OCI-LY3 (cell line): Measurements from ENCODE around the gene PLAC8.

ENCODE experiments used
- H2AFZ ChIP-seq: fragments of 200-600, 300-600 bp; shearing (Covaris generic); 2 replicates; pipeline ENCODE4 v1.6.0; 2014; ENCODE audit warnings: antibody characterized with exemption, low read depth, low read length
- H3K27ac ChIP-seq: fragments of 200-600, 300-600 bp; sonication (generic); 2 replicates; pipeline ENCODE4 v1.5.1; 2014; ENCODE audit warnings: mild to moderate bottlenecking, low read length, moderate library complexity, mixed read lengths
- H3K27me3 ChIP-seq: fragments of 200-600, 300-600 bp; sonication (generic); 2 replicates; pipeline ENCODE4 v1.6.1; 2014; ENCODE audit warnings: low read depth, low read length, mixed read lengths
- H3K36me3 ChIP-seq: fragments of 200-600, 300-600 bp; sonication (generic); replicated peaks from 2 replicates; pipeline ENCODE3; 2014; ENCODE audit warnings: low read depth, low read length, mixed read lengths
- H3K4me1 ChIP-seq: fragments of 300-600, 200-600 bp; sonication (generic); 2 replicates; pipeline ENCODE4 v1.6.1; 2014; ENCODE audit warnings: low read length, mixed read lengths
- H3K4me2 ChIP-seq: fragments of 200-600, 300-600 bp; sonication (generic); 2 replicates; pipeline ENCODE4 v1.6.1; 2014; ENCODE audit warnings: low read length, mixed read lengths
- H3K4me3 ChIP-seq: fragments of 300-600, 200-600 bp; sonication (generic); 2 replicates; pipeline ENCODE4 v1.5.1; 2014; ENCODE audit warnings: antibody characterized with exemption, mild to moderate bottlenecking, low read length, moderate library complexity
- H3K79me2 ChIP-seq: fragments of 300-600, 200-600 bp; shearing (Covaris generic); 2 replicates; pipeline ENCODE4 v1.6.1; 2014; ENCODE audit warnings: mild to moderate bottlenecking, low read length, mixed read lengths
- H3K9ac ChIP-seq: fragments of 300-600, 200-600 bp; shearing (Covaris generic); 2 replicates; pipeline ENCODE4 v1.6.0; 2014; ENCODE audit warnings: mild to moderate bottlenecking, low read length, moderate library complexity
- H3K9me3 ChIP-seq: fragments of 200-600, 300-600 bp; shearing (Covaris generic); 2 replicates; pipeline ENCODE4 v1.6.1; 2014; ENCODE audit warnings: low read length, mixed read lengths; ENCODE audit not compliant: insufficient read depth
- H4K20me1 ChIP-seq: fragments of 200-600, 300-600 bp; sonication (generic); 2 replicates; pipeline ENCODE4 v1.6.1; 2016; ENCODE audit warnings: low read length, mixed read lengths; ENCODE audit not compliant: insufficient read depth
- EZH2phosphoT487 ChIP-seq: fragments of 200-600 bp; shearing (Covaris generic); IDR thresholded peaks from 2 replicates; pipeline ENCODE4 v1.6.1; 2018; ENCODE audit warnings: antibody characterized with exemption, mixed run types, low read depth
- TF ChIP-seq, protein P1 (sequence below): fragments of 200-600, 300-600 bp; sonication (generic); IDR thresholded peaks from 2 replicates; pipeline ENCODE4 v1.5.1; 2014; ENCODE audit warnings: antibody characterized with exemption, low read length, low read depth

PLAC8 gene

DNA sequence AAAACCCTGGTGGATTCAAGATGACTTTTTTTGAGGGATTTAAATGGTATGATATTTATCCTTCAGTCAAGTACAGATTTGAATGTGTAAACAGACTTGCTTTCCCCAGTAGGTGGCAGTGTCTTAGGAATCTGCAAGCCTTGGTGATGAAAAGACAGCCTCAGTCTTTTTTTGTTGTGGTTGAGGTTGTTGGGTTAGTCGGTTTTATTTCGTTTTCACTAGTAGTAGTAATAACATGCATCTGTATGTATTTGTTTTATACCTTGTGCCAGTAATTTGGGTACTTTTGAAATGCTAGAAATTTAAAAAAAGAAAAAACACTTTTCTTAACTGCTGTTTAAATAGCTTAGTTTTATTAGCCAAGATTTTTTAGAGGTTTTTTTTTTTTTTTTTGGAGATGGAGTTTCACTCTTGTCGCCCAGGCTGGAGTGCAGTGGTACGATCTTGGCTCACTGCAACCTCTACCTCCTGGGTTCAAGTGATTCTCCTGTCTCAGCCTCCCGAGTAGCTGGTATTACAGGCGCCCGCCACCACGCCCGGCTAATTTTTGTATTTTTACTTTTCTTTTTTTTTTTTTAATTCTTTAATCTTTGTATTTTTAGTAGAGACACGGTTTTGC is 40.3 kb downstream of the PLAC8 start:
- TF ChIP-seq EZH2phosphoT487, result no peak
- TF ChIP-seq, protein P1, sequence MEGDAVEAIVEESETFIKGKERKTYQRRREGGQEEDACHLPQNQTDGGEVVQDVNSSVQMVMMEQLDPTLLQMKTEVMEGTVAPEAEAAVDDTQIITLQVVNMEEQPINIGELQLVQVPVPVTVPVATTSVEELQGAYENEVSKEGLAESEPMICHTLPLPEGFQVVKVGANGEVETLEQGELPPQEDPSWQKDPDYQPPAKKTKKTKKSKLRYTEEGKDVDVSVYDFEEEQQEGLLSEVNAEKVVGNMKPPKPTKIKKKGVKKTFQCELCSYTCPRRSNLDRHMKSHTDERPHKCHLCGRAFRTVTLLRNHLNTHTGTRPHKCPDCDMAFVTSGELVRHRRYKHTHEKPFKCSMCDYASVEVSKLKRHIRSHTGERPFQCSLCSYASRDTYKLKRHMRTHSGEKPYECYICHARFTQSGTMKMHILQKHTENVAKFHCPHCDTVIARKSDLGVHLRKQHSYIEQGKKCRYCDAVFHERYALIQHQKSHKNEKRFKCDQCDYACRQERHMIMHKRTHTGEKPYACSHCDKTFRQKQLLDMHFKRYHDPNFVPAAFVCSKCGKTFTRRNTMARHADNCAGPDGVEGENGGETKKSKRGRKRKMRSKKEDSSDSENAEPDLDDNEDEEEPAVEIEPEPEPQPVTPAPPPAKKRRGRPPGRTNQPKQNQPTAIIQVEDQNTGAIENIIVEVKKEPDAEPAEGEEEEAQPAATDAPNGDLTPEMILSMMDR, result peak; percentile 80
- no peaks in the 10 kb centered on the region for H4K20me1 ChIP-seq
- no peaks in the 10 kb centered on the region for H3K79me2 ChIP-seq
- H3K27ac ChIP-seq, result peak overlapping the region; percentile 32; the same call in 1 of the 2 replicates
- H3K4me1 ChIP-seq, result peaks cover 28% of the 10 kb centered on the region
- H2AFZ ChIP-seq, result no peak overlapping the region
- no peak overlapping the region for H3K9ac ChIP-seq
- no peaks in the 10 kb centered on the region for H3K9me3 ChIP-seq
- peaks cover 10% of the 10 kb centered on the region for H3K36me3 ChIP-seq
- no peaks in the 10 kb centered on the region for H3K27me3 ChIP-seq
- no peak overlapping the region for H3K4me3 ChIP-seq
- H3K4me2 ChIP-seq, result peak overlapping the region; percentile 75

DNA sequence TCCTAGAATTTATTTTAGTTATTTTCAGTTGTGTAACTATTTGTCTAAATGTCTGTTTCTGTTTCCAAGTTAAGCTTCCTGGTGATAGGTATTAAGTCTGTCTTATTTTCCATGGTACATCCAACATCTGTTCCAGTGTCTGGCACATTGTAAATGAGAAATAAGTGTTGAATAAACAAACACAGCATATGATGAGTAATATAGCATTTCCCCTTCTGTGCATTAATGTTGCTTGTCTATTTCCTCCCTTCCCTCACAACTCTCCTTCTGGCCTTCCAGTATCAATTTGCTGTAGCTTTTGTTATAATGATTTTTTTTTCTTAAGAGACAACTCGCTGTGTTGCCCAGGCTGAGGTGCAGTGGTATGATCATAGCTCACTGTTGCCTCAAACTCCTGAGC is 43.4 kb downstream of the PLAC8 start:
- no peak overlapping the region for H2AFZ ChIP-seq
- peaks cover 13% of the 10 kb centered on the region for H3K36me3 ChIP-seq
- TF ChIP-seq EZH2phosphoT487, result no peak
- TF ChIP-seq, protein P1, result no peak
- no peaks in the 10 kb centered on the region for H3K27me3 ChIP-seq
- H3K9ac ChIP-seq, result no peak overlapping the region
- peaks cover 23% of the 10 kb centered on the region for H3K4me1 ChIP-seq
- no peaks in the 10 kb centered on the region for H3K79me2 ChIP-seq
- H3K9me3 ChIP-seq, result no peaks in the 10 kb centered on the region
- no peak overlapping the region for H3K4me2 ChIP-seq
- no peak overlapping the region for H3K4me3 ChIP-seq
- H4K20me1 ChIP-seq, result no peaks in the 10 kb centered on the region
- H3K27ac ChIP-seq, result no peak overlapping the region

DNA sequence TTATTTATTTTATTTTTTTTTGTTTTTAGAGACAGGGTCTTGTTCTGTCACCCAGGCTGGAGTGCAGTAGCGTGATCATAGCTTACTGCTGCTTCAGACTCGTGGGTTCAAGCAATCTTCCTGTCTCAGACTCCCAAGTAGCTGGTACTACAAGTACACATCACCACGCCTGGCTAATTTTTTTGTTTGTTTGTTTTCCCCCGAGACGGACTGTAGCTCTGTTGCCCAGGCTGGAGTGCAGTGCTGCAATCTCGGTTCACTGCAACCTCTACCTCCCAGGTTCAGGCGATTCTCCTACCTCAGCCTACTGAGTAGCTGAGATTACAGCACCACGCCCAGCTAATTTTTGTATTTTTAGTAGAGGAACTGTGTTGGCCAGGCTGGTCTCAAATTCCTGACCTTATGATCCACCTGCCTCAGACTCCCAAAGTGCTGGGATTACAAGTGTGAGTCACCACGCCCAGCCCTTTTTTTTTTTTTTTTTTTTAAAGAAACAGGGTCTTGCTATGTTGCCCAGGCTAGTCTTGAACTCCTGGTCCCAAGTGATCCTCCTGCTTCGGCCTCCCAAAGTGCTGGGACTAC is 47.4 kb downstream of the PLAC8 start:
- H3K79me2 ChIP-seq, result no peaks in the 10 kb centered on the region
- H2AFZ ChIP-seq, result no peak overlapping the region
- TF ChIP-seq, protein P1, result no peak
- TF ChIP-seq EZH2phosphoT487, result no peak
- H3K9ac ChIP-seq, result no peak overlapping the region
- H3K27ac ChIP-seq, result no peak overlapping the region
- no peaks in the 10 kb centered on the region for H4K20me1 ChIP-seq
- H3K36me3 ChIP-seq, result peaks cover 14% of the 10 kb centered on the region
- no peaks in the 10 kb centered on the region for H3K27me3 ChIP-seq
- no peak overlapping the region for H3K4me3 ChIP-seq
- H3K9me3 ChIP-seq, result no peaks in the 10 kb centered on the region
- no peak overlapping the region for H3K4me2 ChIP-seq
- H3K4me1 ChIP-seq, result no peaks in the 10 kb centered on the region

DNA sequence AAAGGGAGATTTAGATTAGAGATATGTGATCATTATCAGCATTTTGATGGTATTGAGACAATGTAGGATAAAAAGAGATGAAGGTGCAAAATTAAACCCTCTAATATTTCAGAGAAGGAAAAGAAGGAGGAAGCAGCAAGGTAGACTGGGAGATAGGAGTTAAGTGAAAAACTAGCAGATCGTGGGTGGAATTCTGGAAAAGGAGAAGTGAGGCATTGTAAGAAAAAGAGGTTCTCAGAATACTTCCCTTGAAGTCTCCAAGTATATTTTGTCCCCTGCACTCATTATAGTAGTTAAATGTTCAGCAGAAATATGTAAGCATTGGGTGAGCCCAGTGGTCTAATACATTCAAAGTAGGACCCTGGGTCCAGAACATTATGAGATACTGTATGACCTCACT is 49.3 kb downstream of the PLAC8 start:
- H3K27ac ChIP-seq, result no peak overlapping the region
- no peak overlapping the region for H2AFZ ChIP-seq
- H3K4me3 ChIP-seq, result no peak overlapping the region
- no peak overlapping the region for H3K9ac ChIP-seq
- peaks cover 18% of the 10 kb centered on the region for H3K36me3 ChIP-seq
- H3K9me3 ChIP-seq, result no peaks in the 10 kb centered on the region
- H3K79me2 ChIP-seq, result no peaks in the 10 kb centered on the region
- H3K27me3 ChIP-seq, result no peaks in the 10 kb centered on the region
- TF ChIP-seq, protein P1, result no peak
- TF ChIP-seq EZH2phosphoT487, result no peak
- no peaks in the 10 kb centered on the region for H4K20me1 ChIP-seq
- no peak overlapping the region for H3K4me2 ChIP-seq
- H3K4me1 ChIP-seq, result no peaks in the 10 kb centered on the region
